GM12878 (cell line): ENCODE measurements around the gene CYB5RL. TPM values are rescaled to one million over a fixed set of nuclear protein-coding genes. Genes with fewer than 3 reads are reported as not detected.

Source experiments
- ATAC-seq: fragments of 200-7000 bp; cut with Tn5 transposase; 3 replicates; pipeline ENCODE4 v1.9.1; 2020; ENCODE audit warnings: mild to moderate bottlenecking, moderate library complexity
- BruUV-seq: library from RNA; stranded (reverse); fragments of 400-500 nt; replicated peaks from 2 replicates; lab custom pipeline; 2021; lab: Mats Ljungman, UMichigan
- CTCF ChIA-PET: fragments of 300-600 bp; sonication (Branson Sonifier 250); formaldehyde crosslinking; extraction: SDS; loops from one replicate; lab custom pipeline; 2021; ENCODE audit warnings: inconsistent platforms; lab: Yijun Ruan, JAX
- POLR2A ChIA-PET: fragments of 350-600 bp; formaldehyde crosslinking; extraction: SDS; loops from one replicate; lab custom pipeline; 2021; ENCODE audit warnings: inconsistent platforms; lab: Charles Lee
- RAD21 ChIA-PET: fragments of 300-600 bp; sonication (Branson Sonifier 250); formaldehyde crosslinking; loops from one replicate; lab custom pipeline; 2023; ENCODE audit warnings: antibody characterized with exemption; ENCODE audit not compliant: unreplicated experiment; lab: Charles Lee
- SMC1A ChIA-PET: fragments of 300-600 bp; sonication (Branson Sonifier 250); formaldehyde crosslinking; loops from one replicate; lab custom pipeline; 2023; ENCODE audit not compliant: unreplicated experiment, uncharacterized antibody; lab: Charles Lee
- DNase-seq: peaks from one replicate; pipeline ENCODE4 v3.0.0-alpha.2; 2011; ENCODE audit warnings: low read depth, low spot score
- FAIRE-seq: peaks from 3 replicates; lab custom pipeline; 2011; peaks lifted over from hg19 to GRCh38; lab: Jason Lieb, UNC
- H2AFZ ChIP-seq: 2 replicates; pipeline ENCODE4 v1.6.0; 2011; ENCODE audit warnings: low read depth, low read length, control low read depth; ENCODE audit not compliant: control insufficient read depth
- H3K27ac ChIP-seq: 2 replicates; pipeline ENCODE4 v1.5.1; 2011; ENCODE audit warnings: control low read depth; ENCODE audit not compliant: control insufficient read depth, insufficient read depth
- H3K27me3 ChIP-seq, 2 experiments: replicated peaks in 1 of 2; 2 replicates each; pipeline versions ENCODE4 v1.6.0 to v1.6.1; 2011; ENCODE audit warnings: low read length in 1 of 2; ENCODE audit not compliant: control insufficient read depth in 2 of 2, insufficient read depth in 2 of 2
- H3K36me3 ChIP-seq, 2 experiments: 2 replicates each; pipeline ENCODE4 v1.5.1; 2011; ENCODE audit warnings: low read length in 1 of 2; ENCODE audit not compliant: control insufficient read depth in 2 of 2, insufficient read depth in 2 of 2
- H3K4me1 ChIP-seq: 2 replicates; pipeline ENCODE4 v1.6.1; 2011; ENCODE audit warnings: mild to moderate bottlenecking, low read length, moderate library complexity, mixed read lengths; ENCODE audit not compliant: control insufficient read depth, insufficient read depth
- H3K4me2 ChIP-seq: 2 replicates; pipeline ENCODE4 v1.6.0; 2011; ENCODE audit warnings: control low read depth; ENCODE audit not compliant: control insufficient read depth, insufficient read depth
- H3K4me3 ChIP-seq: fragments of 200-600 bp; sonication (generic); 2 replicates; pipeline ENCODE4 v1.5.1; 2016
- H3K79me2 ChIP-seq: 2 replicates; pipeline ENCODE4 v1.6.0; 2011; ENCODE audit warnings: low read length; ENCODE audit not compliant: control insufficient read depth, insufficient read depth
- H3K9ac ChIP-seq: 2 replicates; pipeline ENCODE4 v1.8.0; 2011; ENCODE audit warnings: low read length, control low read depth, mixed read lengths; ENCODE audit not compliant: control insufficient read depth, insufficient read depth
- H3K9me3 ChIP-seq: replicated peaks from 3 replicates; pipeline ENCODE4 v1.5.1; 2011; ENCODE audit warnings: mild to moderate bottlenecking, low read length; ENCODE audit not compliant: control insufficient read depth, insufficient read depth
- H4K20me1 ChIP-seq: 2 replicates; pipeline ENCODE4 v1.6.0; 2011; ENCODE audit not compliant: control insufficient read depth, insufficient read depth
- FOXK2 ChIP-seq: fragments of 450-650 bp; IDR thresholded peaks from 2 replicates; pipeline ENCODE4 v1.6.1; 2017; ENCODE audit warnings: mild to moderate bottlenecking, moderate library complexity
- POLR2AphosphoS5 ChIP-seq: IDR thresholded peaks from 2 replicates; pipeline ENCODE4 v1.6.1; 2011; ENCODE audit warnings: mild to moderate bottlenecking, low read length, inconsistent platforms
- RFX5 ChIP-seq: IDR thresholded peaks from 2 replicates; pipeline ENCODE4 v1.6.1; 2011; ENCODE audit warnings: low read depth, low read length, improper control_type of control experiment
- WGBS: methylation state at CpG from one replicate; pipeline ENCODE4 v1.1.6; 2016; ENCODE audit warnings: low lambda C conversion rate; ENCODE audit not compliant: insufficient replicate concordance, insufficient coverage; ENCODE audit errors: missing lambda C conversion rate; 5-methylcytosine and 5-hydroxymethylcytosine counted together
- in situ Hi-C: fragments of 300-500 bp; cut with MboI; formaldehyde crosslinking; loops from 9 replicates; pipeline ENCODE4 v1.14.3; 2018; ENCODE audit warnings: mixed read lengths
- intact Hi-C: fragments of 100-400 bp; cut with micrococcal nuclease; formaldehyde crosslinking; loops from one replicate; pipeline ENCODE4 v1.14.2; 2022; ENCODE audit not compliant: unreplicated experiment
- polyA plus RNA-seq, 11 experiments: library from polyadenylated mRNA; depleted of rRNA in 4 of 11; unstranded in 6 of 11; stranded (reverse) in 5 of 11; fragments of >200 nt; fragmentation: Nextera tagmentation in 4 of 11; fragmentation: Illumina TruSeq in 1 of 11; extraction: Ambion mirVana in 4 of 11; extraction: Trizol in 1 of 11; gene quantifications; 1 replicate in 1 of 11; 2 replicates in 10 of 11; pipeline versions ENCODE4 v1.2.1 to v1.2.3, GENCODE V29; 2011 to 2016; ENCODE audit warnings: inconsistent platforms in 2 of 11, missing spikeins in 2 of 11, low read depth in 1 of 11
- total RNA-seq, 4 experiments: library from RNA; depleted of rRNA in 3 of 4; stranded (reverse); fragments of >200 nt in 3 of 4; fragmentation: Illumina TruSeq in 1 of 4; extraction: Trizol in 1 of 4; gene quantifications; 2 replicates each; pipeline versions ENCODE4 v1.2.1 to v1.2.3, GENCODE V29; 2013 to 2021
- TF ChIP-seq, protein P1 (sequence below): IDR thresholded peaks from 2 replicates; pipeline ENCODE4 v1.6.1; 2011; ENCODE audit warnings: low read depth, low read length, improper control_type of control experiment, borderline replicate concordance

CYB5RL gene
- total and polyA plus RNA-seq, 10 of the 15 experiments (the other 5 are each of a cell fraction or from before 2014, with no cell fraction given): 3.1 to 8.7 (median 7.2) TPM

DNA sequence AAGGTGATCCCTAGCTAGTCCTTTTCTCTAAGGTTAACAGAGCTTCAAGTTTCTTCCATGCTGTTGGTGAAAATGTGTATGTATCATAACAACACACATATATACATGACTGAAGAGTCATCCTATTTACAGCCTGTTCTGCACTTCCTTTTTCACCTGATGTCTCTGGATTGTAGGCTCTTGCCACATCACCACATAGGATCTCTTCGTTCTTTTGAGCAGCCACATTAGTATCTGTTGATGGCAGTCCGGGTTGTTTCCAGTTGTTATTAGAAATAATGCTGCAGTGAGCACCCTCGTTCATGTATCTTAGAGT is 19.8 kb upstream of the CYB5RL start:
- H3K27ac ChIP-seq: no peak overlapping the region
- H3K9me3 ChIP-seq: no peaks in the 10 kb centered on the region
- CTCF ChIA-PET: no interaction called here
- no peak overlapping the region for H2AFZ ChIP-seq
- DNase-seq (no peak), ATAC-seq (no peak), FAIRE-seq (no peak)
- in situ Hi-C loops (no loop called here), intact Hi-C loops (no loop called here)
- no peaks in the 10 kb centered on the region for H3K27me3 ChIP-seq
- no peak overlapping the region for H3K4me2 ChIP-seq
- RAD21 ChIA-PET: no interaction called here
- H3K4me1 ChIP-seq: no peaks in the 10 kb centered on the region
- SMC1A ChIA-PET: no interaction called here
- H3K79me2 ChIP-seq: no peaks in the 10 kb centered on the region
- peaks cover 22 to 23% of the 10 kb centered on the region in 2 experiments for H3K36me3 ChIP-seq
- BruUV-seq: no TSS peak
- POLR2A ChIA-PET: interaction anchor here (0.6 kb wide), 1 partner anchor 199 kb away, joined by 3 read pairs; no protein-coding TSS in a partner anchor
- H4K20me1 ChIP-seq: no peaks in the 10 kb centered on the region
- WGBS: 95% methylated on average over 3 of the region's 3 CpGs
- H3K4me3 ChIP-seq: no peak overlapping the region
- TF ChIP-seq FOXK2: no peak
- TF ChIP-seq, protein P1, sequence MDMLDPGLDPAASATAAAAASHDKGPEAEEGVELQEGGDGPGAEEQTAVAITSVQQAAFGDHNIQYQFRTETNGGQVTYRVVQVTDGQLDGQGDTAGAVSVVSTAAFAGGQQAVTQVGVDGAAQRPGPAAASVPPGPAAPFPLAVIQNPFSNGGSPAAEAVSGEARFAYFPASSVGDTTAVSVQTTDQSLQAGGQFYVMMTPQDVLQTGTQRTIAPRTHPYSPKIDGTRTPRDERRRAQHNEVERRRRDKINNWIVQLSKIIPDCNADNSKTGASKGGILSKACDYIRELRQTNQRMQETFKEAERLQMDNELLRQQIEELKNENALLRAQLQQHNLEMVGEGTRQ: no peak
- no peak overlapping the region for H3K9ac ChIP-seq

DNA sequence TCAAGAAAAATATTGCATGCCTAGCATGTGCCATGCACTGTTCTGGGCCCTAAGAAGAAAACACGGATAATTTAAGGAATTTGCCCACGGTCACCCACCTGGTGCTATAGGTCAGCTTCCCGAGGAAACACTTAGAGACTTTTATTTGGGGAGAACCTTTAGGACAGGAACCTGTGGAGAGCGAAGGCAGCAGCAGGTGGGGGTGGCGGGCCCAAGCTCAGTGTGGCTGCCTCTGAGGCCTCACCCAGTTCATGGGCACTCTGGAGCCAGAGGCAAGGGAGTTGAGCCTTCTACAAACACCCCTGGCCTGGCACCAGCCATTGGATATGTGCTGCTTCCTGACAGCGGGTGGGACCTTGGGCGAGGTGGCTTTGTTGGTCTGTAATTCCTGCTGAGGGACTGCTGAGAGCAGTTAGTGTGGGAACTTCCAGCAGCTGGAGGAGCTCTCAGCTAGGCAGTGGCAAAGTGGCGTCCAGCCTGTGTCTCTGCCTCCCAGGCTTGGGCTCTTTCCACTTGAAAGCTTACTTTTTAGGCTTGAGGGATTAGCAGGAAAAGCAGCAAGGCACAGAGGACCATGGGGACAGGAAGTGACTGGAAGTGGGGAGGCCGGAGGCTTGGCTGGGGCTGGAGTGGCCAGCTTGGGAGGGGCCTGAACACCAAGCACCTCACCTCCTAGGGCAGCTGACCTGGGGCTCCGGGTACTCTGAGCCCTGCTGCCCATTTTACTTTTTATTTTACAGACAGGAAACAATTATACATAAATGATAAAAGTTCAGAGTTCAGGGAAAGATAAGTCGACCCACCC is 19.3 kb upstream of the CYB5RL start:
- POLR2A ChIA-PET: interaction anchor here (0.6 kb wide), 1 partner anchor 199 kb away, joined by 3 read pairs; no protein-coding TSS in a partner anchor
- 0 out of 2 replicates have a peak, but pooled peaks have one; percentile 4 for TF ChIP-seq POLR2AphosphoS5
- TF ChIP-seq RFX5: no peak
- TF ChIP-seq, all 136 proteins: peak for 1
- SMC1A ChIA-PET: no interaction called here
- CTCF ChIA-PET: no interaction called here
- FAIRE-seq (no peak), DNase-seq (no peak), ATAC-seq (no peak)
- H3K4me2 ChIP-seq: no peak overlapping the region
- no peak overlapping the region for H3K4me3 ChIP-seq
- no peaks in the 10 kb centered on the region for H3K9me3 ChIP-seq
- in situ Hi-C loops: no loop called here
- no peaks in the 10 kb centered on the region for H4K20me1 ChIP-seq
- H3K4me1 ChIP-seq: no peaks in the 10 kb centered on the region
- H2AFZ ChIP-seq: no peak overlapping the region
- RAD21 ChIA-PET: interaction anchor here (0.6 kb wide), 1 partner anchor 64 kb away, joined by 3 read pairs; no protein-coding TSS in a partner anchor
- H3K9ac ChIP-seq: no peak overlapping the region
- no peaks in the 10 kb centered on the region for H3K27me3 ChIP-seq
- intact Hi-C loops: no loop called here
- peaks cover 26 to 28% of the 10 kb centered on the region in 2 experiments for H3K36me3 ChIP-seq
- BruUV-seq: no TSS peak
- H3K79me2 ChIP-seq: no peaks in the 10 kb centered on the region
- H3K27ac ChIP-seq: no peak overlapping the region
- WGBS: 83% methylated on average over 11 of the region's 11 CpGs
